GM18867 (cell line): ENCODE measurements around the gene SLC9B2.

Experiments
- ATAC-seq: cut with Tn5 transposase; IDR thresholded peaks from one replicate; pipeline ENCODE4 v1.9.1; 2021; ENCODE audit warnings: mild to moderate bottlenecking, moderate library complexity; ENCODE audit not compliant: unreplicated experiment

SLC9B2 gene

GRCh38 chr4:103076747-103077347 lies at the start of gene SLC9B2:
Gene SLC9B2, minus strand, starts transcription at chr4:103076761. Its CDS starts 9,211 bp downstream, at chr4:103067550.
- peak; percentile 50 for ATAC-seq

- ATAC-seq: no peak
Measured at GRCh38 chr4:103126126-103126525, 49.6 kb upstream of the SLC9B2 start.

GRCh38 chr4:103123114-103123513 lies 46.6 kb upstream of the SLC9B2 start:
- no peak for ATAC-seq

DNA sequence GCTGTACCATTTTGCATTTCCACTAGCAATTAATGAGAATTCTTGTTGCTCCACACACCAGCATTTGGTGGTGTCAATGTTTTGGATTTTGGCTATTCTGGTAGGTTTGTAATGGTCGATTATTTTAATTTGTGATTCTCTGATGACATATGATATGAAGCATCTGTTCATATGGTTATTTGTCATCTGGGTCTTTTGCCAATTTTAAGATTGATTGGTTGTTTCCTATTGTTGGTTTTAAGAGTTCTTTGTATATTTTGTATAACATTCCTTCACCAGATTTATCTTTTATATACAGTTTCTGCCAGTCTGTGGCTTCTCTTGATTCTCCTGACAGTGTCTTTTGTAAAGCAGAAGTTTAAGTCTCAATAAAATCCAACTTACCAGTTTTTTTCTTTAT lies 41.6 kb upstream of the SLC9B2 start:
- ATAC-seq: no peak

- no peak for ATAC-seq
Measured at GRCh38 chr4:103111598-103111997, 35.0 kb upstream of the SLC9B2 start.

DNA sequence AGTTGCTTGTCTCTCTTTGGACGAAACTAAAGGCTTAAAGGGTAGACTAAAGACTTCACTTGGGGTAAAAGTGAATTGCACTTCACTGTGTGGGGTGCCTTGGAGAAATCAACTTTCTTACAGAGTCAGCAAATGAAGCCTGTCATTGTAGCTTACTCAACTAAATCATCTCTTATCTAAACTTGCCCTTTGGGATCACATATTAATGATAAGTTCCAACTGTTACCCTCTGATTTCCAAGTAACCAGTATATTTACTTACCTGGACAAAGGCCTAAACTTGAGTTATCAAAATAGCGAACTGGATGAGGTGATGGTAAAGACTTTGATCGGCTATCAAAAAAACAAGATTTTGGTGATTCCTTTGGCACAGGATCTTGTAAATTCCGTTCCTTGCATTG lies 32.0 kb upstream of the SLC9B2 start:
- no peak for ATAC-seq

DNA sequence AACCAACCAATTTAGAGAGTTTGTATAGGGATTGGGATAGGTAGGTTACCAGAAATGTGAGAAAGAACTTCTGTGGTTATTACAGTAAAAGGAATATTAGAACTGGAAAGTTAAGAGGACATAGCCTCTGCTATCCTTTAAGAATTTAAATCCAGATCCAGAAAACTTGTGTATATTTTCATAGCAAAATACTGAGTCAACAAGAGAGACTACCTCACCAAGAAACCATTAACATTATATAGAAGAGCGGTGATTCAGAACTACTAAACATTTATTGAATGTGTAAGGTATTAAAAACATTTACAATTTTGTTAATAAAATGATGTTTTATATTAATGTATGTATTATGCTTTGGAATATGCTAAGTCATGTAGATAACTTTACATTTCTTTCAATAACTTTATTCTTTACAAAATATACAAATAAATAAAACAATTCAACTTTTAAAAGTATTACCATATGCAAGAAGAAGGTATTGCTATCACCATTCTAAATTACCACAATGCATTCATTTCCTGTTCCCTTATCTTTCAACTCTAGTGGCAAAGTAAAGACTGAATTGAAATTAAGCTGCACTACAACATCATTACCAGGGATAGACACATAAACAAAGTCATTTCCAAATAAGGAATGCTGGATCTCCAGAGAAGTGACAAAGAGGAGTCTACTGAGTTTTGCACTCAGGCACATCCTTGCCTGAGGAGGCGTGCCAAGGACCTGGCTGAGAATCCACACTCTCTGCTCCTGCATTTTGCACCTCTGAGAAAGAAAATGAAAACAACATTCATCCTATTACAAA lies 29.2 kb upstream of the SLC9B2 start:
- no peak for ATAC-seq

DNA sequence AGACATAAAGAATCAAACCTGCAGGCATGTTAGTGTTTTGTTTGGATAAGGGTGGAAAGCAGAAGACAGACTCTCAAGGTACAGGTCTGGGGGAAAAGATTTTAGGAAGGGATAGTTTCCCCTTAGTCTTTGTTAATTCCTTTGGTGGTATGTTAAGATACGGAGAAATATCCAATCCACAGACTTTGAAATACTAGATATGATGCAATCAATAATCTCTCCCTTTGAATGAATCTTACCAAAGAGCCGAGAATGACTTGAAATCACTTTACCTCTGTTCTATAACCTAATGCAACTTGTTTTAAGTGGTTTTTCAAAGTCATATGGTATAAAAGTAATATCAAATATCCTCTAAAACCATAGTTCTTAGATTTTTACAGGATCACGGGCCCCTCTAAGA lies 28.3 kb upstream of the SLC9B2 start:
- ATAC-seq: no peak

DNA sequence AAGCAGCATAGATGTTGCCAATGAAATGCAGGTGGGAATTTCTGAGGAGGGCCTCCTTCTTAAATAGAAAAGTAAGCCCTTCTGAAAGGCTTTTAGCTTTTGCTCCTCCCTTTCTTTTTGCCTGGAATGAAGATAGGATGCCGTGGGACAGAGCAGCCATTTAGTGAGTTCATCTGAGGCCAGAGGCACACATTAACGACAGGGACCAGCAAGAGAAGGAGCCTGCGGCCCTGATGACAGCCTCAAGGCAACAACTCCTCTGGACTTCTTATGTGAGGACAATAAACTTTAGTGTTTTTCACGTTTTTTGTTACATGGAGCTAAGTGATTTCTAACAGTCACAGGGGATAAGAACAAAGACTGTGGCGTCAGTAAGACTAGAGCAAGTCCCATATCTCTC lies 24.1 kb upstream of the SLC9B2 start:
- ATAC-seq: no peak

- peak; percentile 98 for ATAC-seq
Measured at GRCh38 chr4:103099691-103100392, 23.3 kb upstream of the SLC9B2 start, which contains the start of gene BDH2. Gene BDH2, minus strand, starts transcription at chr4:103099834. Its CDS starts 3,580 bp downstream, at chr4:103096254.

DNA sequence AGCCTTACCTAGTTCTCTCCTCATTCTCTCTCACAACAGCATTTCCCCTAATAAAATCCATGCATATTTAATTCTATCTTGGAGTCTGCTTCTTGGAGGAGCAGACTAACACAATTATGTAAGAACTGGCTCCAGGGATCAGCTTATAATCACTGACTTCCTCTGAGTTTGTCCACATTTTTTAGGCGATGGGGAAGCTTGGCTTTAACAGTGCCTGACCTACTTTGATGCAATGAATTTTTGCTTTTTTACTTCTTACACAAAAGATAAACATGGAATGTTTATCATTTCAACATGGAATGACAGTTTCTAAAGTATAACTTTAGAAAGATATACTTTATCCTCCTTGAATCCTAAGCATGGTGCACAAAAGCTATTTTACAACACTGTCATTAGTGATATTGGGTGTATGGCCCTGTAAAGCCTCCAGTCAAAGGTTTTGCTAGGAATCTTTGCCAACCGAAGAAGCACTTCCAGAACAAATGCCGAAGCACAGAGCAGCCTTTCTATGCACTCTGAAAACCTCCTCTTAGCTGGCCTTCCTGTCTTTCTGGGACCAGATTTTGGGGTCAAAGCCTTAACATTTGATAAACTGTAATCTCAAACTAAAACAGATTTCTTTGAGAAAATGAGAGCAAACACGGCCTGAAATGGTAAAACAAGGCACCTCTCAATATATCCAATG lies 22.3 kb upstream of the SLC9B2 start:
- no peak for ATAC-seq

DNA sequence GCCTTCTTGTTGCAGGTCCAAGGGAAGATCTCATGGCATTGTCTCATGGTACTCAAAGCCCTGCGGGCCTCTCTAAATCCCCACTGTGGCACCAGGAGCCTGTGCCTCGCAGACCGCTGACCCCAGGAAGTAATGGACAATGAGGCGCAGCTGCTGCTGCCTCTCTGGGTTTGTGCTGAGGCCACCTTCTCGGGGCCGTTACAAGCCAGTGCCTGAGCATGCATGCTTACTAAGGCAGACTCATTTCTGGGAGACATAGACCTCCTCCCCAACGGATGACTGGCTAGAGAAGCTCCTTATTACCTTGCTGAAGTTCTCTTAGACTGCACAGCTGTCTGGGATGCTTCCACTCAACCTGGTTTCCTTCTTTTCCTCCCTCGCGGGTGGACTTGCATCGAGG lies 21.8 kb upstream of the SLC9B2 start:
- no peak for ATAC-seq

DNA sequence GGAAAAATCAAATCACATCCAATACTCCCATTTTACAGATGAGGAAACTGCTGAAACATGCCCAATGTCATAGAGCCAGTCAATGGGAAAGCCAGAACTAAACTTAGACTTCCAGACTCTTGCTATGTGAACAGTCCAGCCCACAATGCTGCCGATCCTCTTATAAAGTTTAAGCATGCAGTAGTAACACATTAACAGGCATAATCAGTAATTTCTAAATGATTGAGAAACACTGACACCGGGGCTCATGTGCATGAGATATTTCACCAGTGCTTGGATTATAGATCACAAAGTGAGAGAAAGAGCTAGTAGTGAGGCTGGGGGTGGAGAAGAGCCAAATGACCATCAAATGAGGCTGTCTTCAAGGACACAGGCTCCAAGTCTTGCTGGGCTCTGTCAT lies 20.6 kb upstream of the SLC9B2 start:
- ATAC-seq: no peak

- ATAC-seq: no peak
Measured at GRCh38 chr4:103095080-103095479, 18.5 kb upstream of the SLC9B2 start.

GRCh38 chr4:103092245-103092644 lies 15.7 kb upstream of the SLC9B2 start:
- peak; percentile 35 for ATAC-seq

DNA sequence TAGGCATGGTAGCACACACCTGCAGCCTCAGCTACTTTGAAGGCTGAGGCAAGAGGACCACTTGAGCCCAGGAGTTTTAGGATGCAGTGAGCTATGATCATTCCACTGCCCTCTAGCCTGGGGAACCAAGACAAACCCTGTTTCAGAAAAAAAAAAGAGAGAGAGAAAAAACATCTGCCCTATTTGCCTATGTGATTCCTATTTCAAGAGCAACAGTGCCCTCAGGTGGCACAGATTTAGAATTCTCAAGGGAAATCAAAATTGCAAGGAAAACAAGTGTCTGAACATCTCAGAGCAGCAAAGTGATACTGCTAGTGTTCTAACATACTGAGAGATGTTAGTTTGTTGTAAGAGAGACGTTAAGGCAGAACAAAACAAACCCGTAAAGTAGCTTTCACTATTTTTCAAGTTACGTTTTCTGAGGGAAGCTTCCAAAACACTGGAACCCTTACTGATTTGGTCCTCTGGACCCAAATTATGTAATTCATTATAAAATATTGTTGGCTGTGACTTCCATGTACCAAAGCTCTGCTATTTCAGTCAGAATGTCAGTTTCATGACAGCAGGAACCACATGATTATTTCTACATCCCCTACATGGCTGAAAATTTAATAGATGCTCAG lies 15.2 kb upstream of the SLC9B2 start:
- ATAC-seq: peak; percentile 75

GRCh38 chr4:103089481-103089880 lies 12.9 kb upstream of the SLC9B2 start:
- no peak for ATAC-seq

- no peak for ATAC-seq
Measured at GRCh38 chr4:103086551-103086950, 10.0 kb upstream of the SLC9B2 start.

DNA sequence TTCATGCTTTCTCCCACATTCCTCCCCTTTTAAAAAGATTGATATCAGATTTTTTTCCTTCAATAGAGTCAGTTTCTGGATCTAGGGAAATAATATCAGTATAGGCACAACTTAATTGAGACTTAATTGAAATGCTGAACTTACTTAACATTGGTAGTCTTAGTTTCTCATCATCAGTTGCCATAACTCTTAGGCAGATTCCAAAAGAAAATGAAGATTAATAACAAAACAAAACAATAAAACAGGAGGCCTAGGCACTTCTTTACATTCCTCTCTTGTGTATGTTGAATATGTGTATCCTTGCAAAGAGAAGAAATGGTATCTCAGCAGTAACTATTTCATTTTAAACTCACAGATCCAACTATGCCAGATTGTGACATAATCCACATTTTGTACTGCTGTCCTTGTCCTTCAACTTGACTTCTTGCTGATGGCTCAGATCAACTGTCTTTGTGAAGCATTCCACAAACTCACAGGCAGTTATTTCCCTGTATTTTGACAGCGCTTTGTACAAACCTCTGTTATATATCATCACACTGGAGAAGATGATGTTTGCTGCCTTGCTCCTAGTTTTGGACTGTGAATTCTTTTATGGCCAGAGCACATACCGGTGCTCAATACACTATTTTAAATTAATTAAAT lies 9.1 kb upstream of the SLC9B2 start:
- ATAC-seq: no peak

GRCh38 chr4:103079621-103080020 lies 3.1 kb upstream of the SLC9B2 start:
- no peak for ATAC-seq
